SK-N-SH treated with all-trans-retinoic acid at 6 μM for 48 hours (cell line): ENCODE measurements around the gene RHBDD1.

Experiments used
- ATAC-seq: fragments of 200-7000 bp; cut with Tn5 transposase; 3 replicates; pipeline ENCODE4 v1.9.1; 2020; ENCODE audit warnings: mild to moderate bottlenecking, moderate library complexity
- ARNTL ChIP-seq: fragments of 450-650 bp; formaldehyde crosslinking; IDR thresholded peaks from 2 replicates; pipeline ENCODE4 v1.5.0; 2020; ENCODE audit warnings: low read depth, mild to moderate bottlenecking, moderate library complexity, borderline replicate concordance
- BACH2 ChIP-seq: fragments of 250-450 bp; sonication (Bioruptor Pico); IDR thresholded peaks from 2 replicates; pipeline ENCODE4 v1.9.0; 2021; ENCODE audit warnings: mild to moderate bottlenecking, borderline replicate concordance
- CREB5 ChIP-seq: fragments of 250-450 bp; sonication (Bioruptor Pico); IDR thresholded peaks from 2 replicates; pipeline ENCODE4 v1.5.1; 2020; ENCODE audit warnings: low read depth, mild to moderate bottlenecking, moderate library complexity
- CSDC2 ChIP-seq: fragments of 250-450 bp; sonication (Bioruptor Pico); IDR thresholded peaks from 2 replicates; pipeline ENCODE4 v1.5.0; 2020; ENCODE audit warnings: mild to moderate bottlenecking, moderate library complexity
- ESRRG ChIP-seq: fragments of 250-450 bp; sonication (Bioruptor Pico); IDR thresholded peaks from 2 replicates; pipeline ENCODE4 v1.6.1; 2021; ENCODE audit warnings: mild to moderate bottlenecking
- GLIS3 ChIP-seq: fragments of 250-450 bp; sonication (Bioruptor Pico); IDR thresholded peaks from 2 replicates; pipeline ENCODE4 v1.5.0; 2020; ENCODE audit warnings: mild to moderate bottlenecking, moderate library complexity
- ISL1 ChIP-seq: fragments of 250-450 bp; sonication (Bioruptor Pico); IDR thresholded peaks from 2 replicates; pipeline ENCODE4 v2.1.2; 2022; ENCODE audit warnings: mild to moderate bottlenecking, moderate library complexity
- OSR1 ChIP-seq: fragments of 250-450 bp; sonication (Bioruptor Pico); IDR thresholded peaks from 2 replicates; pipeline ENCODE4 v1.8.0; 2022; ENCODE audit warnings: moderate library complexity, mild to moderate bottlenecking, inconsistent platforms
- PATZ1 ChIP-seq: fragments of 250-450 bp; sonication (Bioruptor Pico); IDR thresholded peaks from 2 replicates; pipeline ENCODE4 v1.8.0; 2020; ENCODE audit warnings: mild to moderate bottlenecking, moderate library complexity, borderline replicate concordance
- POU6F1 ChIP-seq: fragments of 250-450 bp; sonication (Bioruptor Pico); IDR thresholded peaks from 2 replicates; pipeline ENCODE4 v1.8.0; 2021; ENCODE audit warnings: low read depth, mild to moderate bottlenecking, moderate library complexity, borderline replicate concordance
- PPARA ChIP-seq: fragments of 250-450 bp; sonication (Bioruptor Pico); IDR thresholded peaks from 2 replicates; pipeline ENCODE4 v1.5.0; 2020; ENCODE audit warnings: mild to moderate bottlenecking, borderline replicate concordance
- RARB ChIP-seq: fragments of 250-450 bp; sonication (Bioruptor Pico); IDR thresholded peaks from 2 replicates; pipeline ENCODE4 v1.8.0; 2021; ENCODE audit warnings: mild to moderate bottlenecking, moderate library complexity
- TCF4 ChIP-seq: fragments of 250-450 bp; sonication (Bioruptor Pico); IDR thresholded peaks from 2 replicates; pipeline ENCODE4 v1.8.0; 2021; ENCODE audit warnings: mild to moderate bottlenecking, moderate library complexity, borderline replicate concordance
- TOX ChIP-seq: fragments of 250-450 bp; sonication (Bioruptor Pico); IDR thresholded peaks from 2 replicates; pipeline ENCODE4 v1.8.0; 2021; ENCODE audit warnings: mild to moderate bottlenecking, moderate library complexity, borderline replicate concordance
- ZC3H10 ChIP-seq: fragments of 250-450 bp; sonication (Bioruptor Pico); IDR thresholded peaks from 2 replicates; pipeline ENCODE4 v1.5.1; 2021; ENCODE audit warnings: mild to moderate bottlenecking, moderate library complexity
- ZFP3 ChIP-seq: fragments of 250-450 bp; sonication (Bioruptor Pico); IDR thresholded peaks from 2 replicates; pipeline ENCODE4 v1.5.0; 2020; ENCODE audit warnings: mild to moderate bottlenecking, moderate library complexity
- ZFP30 ChIP-seq: fragments of 450-650 bp; formaldehyde crosslinking; IDR thresholded peaks from 2 replicates; pipeline ENCODE4 v1.5.0; 2022; ENCODE audit warnings: mild to moderate bottlenecking, moderate library complexity
- ZNF565 ChIP-seq: fragments of 450-650 bp; formaldehyde crosslinking; conservative IDR thresholded peaks from 2 replicates; pipeline ENCODE4 v1.5.0; 2020; ENCODE audit warnings: low read depth, mild to moderate bottlenecking, moderate library complexity
- ZNF70 ChIP-seq: fragments of 450-650 bp; formaldehyde crosslinking; IDR thresholded peaks from 2 replicates; pipeline ENCODE4 v1.5.0; 2020; ENCODE audit warnings: mild to moderate bottlenecking, moderate library complexity
- ZNF8 ChIP-seq: fragments of 450-650 bp; formaldehyde crosslinking; IDR thresholded peaks from 2 replicates; pipeline ENCODE4 v1.5.0; 2020; ENCODE audit warnings: mild to moderate bottlenecking, moderate library complexity
- TF ChIP-seq, protein P1 (sequence below): fragments of 250-450 bp; sonication (Bioruptor Pico); IDR thresholded peaks from 2 replicates; pipeline ENCODE4 v1.5.0; 2020; ENCODE audit warnings: mild to moderate bottlenecking, moderate library complexity
- TF ChIP-seq, protein P2 (sequence below): fragments of 250-450 bp; sonication (Bioruptor Pico); IDR thresholded peaks from 2 replicates; pipeline ENCODE4 v1.5.1; 2021; ENCODE audit warnings: mild to moderate bottlenecking, moderate library complexity

Gene RHBDD1

GRCh38 chr2:226874749-226875148 is 38.9 kb downstream of the RHBDD1 start (continued):
- TF ChIP-seq TCF4 (CRISPR knock-in tag): no peak
- TF ChIP-seq RARB (CRISPR knock-in tag): no peak
- TF ChIP-seq CSDC2 (CRISPR knock-in tag): no peak
- no peak for TF ChIP-seq ZFP30 (CRISPR knock-in tag)
- no peak for TF ChIP-seq OSR1 (CRISPR knock-in tag)
- TF ChIP-seq CREB5 (CRISPR knock-in tag): no peak
- no peak for TF ChIP-seq ZC3H10
- no peak for TF ChIP-seq ZNF565 (CRISPR knock-in tag)
- TF ChIP-seq ZNF70: no peak
- TF ChIP-seq BACH2 (CRISPR knock-in tag): no peak
- no peak for TF ChIP-seq ISL1 (CRISPR knock-in tag)
- TF ChIP-seq, all 23 proteins: peak for 0

DNA sequence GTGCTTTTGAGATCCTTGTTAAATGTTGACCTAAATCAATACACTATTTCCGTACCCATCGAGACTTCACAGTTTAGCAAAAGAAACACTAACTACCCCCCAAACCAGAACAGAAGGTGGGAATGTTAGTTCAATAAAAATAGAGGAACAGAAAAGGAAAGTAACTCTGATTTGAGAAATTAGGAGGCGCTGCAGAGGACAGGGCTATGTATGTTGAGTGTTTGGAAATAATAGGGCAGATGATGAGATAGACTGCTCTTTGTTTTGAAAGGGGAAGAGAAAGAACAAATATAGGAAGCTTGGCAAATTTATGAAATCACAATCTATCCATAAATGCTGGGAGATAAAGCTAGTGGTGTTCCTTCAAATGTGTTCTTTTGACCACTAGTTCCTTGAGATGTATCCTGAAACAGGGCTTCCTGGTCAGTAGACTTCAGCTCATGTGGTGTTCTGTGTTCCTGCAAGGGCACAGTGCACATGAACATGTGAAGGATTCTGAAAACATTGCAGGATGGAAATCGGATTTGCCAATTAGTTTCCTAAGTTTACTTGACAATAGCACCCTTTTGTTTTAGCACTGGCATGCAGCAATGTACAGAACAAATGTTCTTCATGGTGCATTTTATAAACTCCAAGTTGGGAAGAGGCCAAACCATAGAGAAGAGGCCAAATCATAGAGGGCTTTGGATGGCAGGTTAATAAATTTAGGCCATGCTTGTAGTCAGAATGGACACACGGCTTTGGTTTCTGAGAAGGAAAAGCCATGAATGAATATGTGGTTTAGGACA is 39.8 kb downstream of the RHBDD1 start:
- no peak for TF ChIP-seq BACH2 (CRISPR knock-in tag)
- no peak for TF ChIP-seq ESRRG
- no peak for TF ChIP-seq POU6F1 (CRISPR knock-in tag)
- no peak for TF ChIP-seq ZFP30 (CRISPR knock-in tag)
- no peak for TF ChIP-seq TCF4 (CRISPR knock-in tag)
- no peak for TF ChIP-seq ZNF8 (CRISPR knock-in tag)
- no peak for TF ChIP-seq GLIS3 (CRISPR knock-in tag)
- TF ChIP-seq PPARA (CRISPR knock-in tag): no peak
- TF ChIP-seq PATZ1 (CRISPR knock-in tag): no peak
- no peak for TF ChIP-seq ZC3H10
- TF ChIP-seq, all 23 proteins: peak for 0
- no peak for ATAC-seq

- TF ChIP-seq, protein P1, sequence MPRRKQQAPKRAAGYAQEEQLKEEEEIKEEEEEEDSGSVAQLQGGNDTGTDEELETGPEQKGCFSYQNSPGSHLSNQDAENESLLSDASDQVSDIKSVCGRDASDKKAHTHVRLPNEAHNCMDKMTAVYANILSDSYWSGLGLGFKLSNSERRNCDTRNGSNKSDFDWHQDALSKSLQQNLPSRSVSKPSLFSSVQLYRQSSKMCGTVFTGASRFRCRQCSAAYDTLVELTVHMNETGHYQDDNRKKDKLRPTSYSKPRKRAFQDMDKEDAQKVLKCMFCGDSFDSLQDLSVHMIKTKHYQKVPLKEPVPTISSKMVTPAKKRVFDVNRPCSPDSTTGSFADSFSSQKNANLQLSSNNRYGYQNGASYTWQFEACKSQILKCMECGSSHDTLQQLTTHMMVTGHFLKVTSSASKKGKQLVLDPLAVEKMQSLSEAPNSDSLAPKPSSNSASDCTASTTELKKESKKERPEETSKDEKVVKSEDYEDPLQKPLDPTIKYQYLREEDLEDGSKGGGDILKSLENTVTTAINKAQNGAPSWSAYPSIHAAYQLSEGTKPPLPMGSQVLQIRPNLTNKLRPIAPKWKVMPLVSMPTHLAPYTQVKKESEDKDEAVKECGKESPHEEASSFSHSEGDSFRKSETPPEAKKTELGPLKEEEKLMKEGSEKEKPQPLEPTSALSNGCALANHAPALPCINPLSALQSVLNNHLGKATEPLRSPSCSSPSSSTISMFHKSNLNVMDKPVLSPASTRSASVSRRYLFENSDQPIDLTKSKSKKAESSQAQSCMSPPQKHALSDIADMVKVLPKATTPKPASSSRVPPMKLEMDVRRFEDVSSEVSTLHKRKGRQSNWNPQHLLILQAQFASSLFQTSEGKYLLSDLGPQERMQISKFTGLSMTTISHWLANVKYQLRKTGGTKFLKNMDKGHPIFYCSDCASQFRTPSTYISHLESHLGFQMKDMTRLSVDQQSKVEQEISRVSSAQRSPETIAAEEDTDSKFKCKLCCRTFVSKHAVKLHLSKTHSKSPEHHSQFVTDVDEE: no peak
- no peak for TF ChIP-seq BACH2 (CRISPR knock-in tag)
- TF ChIP-seq PATZ1 (CRISPR knock-in tag): no peak
- no peak for TF ChIP-seq OSR1 (CRISPR knock-in tag)
- no peak for TF ChIP-seq ZNF8 (CRISPR knock-in tag)
- no peak for TF ChIP-seq ISL1 (CRISPR knock-in tag)
- no peak for TF ChIP-seq POU6F1 (CRISPR knock-in tag)
- TF ChIP-seq ZNF565 (CRISPR knock-in tag): no peak
- TF ChIP-seq, protein P2, sequence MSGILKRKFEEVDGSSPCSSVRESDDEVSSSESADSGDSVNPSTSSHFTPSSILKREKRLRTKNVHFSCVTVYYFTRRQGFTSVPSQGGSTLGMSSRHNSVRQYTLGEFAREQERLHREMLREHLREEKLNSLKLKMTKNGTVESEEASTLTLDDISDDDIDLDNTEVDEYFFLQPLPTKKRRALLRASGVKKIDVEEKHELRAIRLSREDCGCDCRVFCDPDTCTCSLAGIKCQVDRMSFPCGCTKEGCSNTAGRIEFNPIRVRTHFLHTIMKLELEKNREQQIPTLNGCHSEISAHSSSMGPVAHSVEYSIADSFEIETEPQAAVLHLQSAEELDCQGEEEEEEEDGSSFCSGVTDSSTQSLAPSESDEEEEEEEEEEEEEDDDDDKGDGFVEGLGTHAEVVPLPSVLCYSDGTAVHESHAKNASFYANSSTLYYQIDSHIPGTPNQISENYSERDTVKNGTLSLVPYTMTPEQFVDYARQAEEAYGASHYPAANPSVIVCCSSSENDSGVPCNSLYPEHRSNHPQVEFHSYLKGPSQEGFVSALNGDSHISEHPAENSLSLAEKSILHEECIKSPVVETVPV: no peak
- no peak for TF ChIP-seq CREB5 (CRISPR knock-in tag)
- TF ChIP-seq TOX (CRISPR knock-in tag): no peak
- TF ChIP-seq ZFP3 (CRISPR knock-in tag): no peak
- no peak for TF ChIP-seq PPARA (CRISPR knock-in tag)
- no peak for TF ChIP-seq ESRRG
- TF ChIP-seq ARNTL: no peak
- ATAC-seq: no peak
Observed at GRCh38 chr2:226877491-226877890, 41.6 kb downstream of the RHBDD1 start.
